ENCODE measurements around the gene GPR157.
A peak's percentile ranks its signal among the peaks of the same experiment; 100 is the strongest.

GPR157 gene

GRCh38 chr1:9086045-9086444 lies 42.9 kb downstream of the GPR157 start:
- DNase-seq: no peak

GRCh38 chr1:9085306-9085940 lies 43.5 kb downstream of the GPR157 start:
- DNase-seq: no peak

- DNase-seq: no peak
Measured at GRCh38 chr1:9084906-9085305, 44.0 kb downstream of the GPR157 start.

- no peak for DNase-seq
Measured at GRCh38 chr1:9081473-9081872, 47.4 kb downstream of the GPR157 start.

- DNase-seq: no peak
Measured at GRCh38 chr1:9080705-9081291, 48.1 kb downstream of the GPR157 start.

GRCh38 chr1:9079988-9080704 lies 48.8 kb downstream of the GPR157 start:
- no peak for DNase-seq

GRCh38 chr1:9078752-9079500 lies 50.0 kb downstream of the GPR157 start:
- no peak for DNase-seq

- no peak for DNase-seq
Measured at GRCh38 chr1:9078015-9078751, 50.7 kb downstream of the GPR157 start.

- no peak for DNase-seq
Measured at GRCh38 chr1:9075022-9075421, 53.9 kb downstream of the GPR157 start.

- no peak for DNase-seq
Measured at GRCh38 chr1:9073143-9073542, 55.8 kb downstream of the GPR157 start.

GRCh38 chr1:9071554-9072235 lies 57.2 kb downstream of the GPR157 start:
- DNase-seq: no peak

GRCh38 chr1:9070486-9070885 lies 58.4 kb downstream of the GPR157 start:
- DNase-seq: peak; percentile 51

GRCh38 chr1:9069326-9070100 lies 59.4 kb downstream of the GPR157 start, which contains the start of gene SLC2A5:
TSS of gene SLC2A5 (minus strand) at chr1:9069635. CDS start at chr1:9069536, 99 bp downstream.
- DNase-seq: peak; percentile 41

- DNase-seq: no peak
Measured at GRCh38 chr1:9068981-9069325, 59.9 kb downstream of the GPR157 start.

GRCh38 chr1:9066945-9067807 lies 61.7 kb downstream of the GPR157 start:
- DNase-seq: no peak

GRCh38 chr1:9065213-9065751 lies 63.6 kb downstream of the GPR157 start:
- DNase-seq: no peak

- DNase-seq: no peak
Measured at GRCh38 chr1:9062846-9063245, 66.1 kb downstream of the GPR157 start.

GRCh38 chr1:9062021-9062471 lies 66.9 kb downstream of the GPR157 start:
- no peak for DNase-seq

GRCh38 chr1:9061252-9061960 lies 67.5 kb downstream of the GPR157 start:
- DNase-seq: no peak

Data from retina (tissue), 1 donor.